Measurements from ENCODE around the gene CC2D1A.

DNA sequence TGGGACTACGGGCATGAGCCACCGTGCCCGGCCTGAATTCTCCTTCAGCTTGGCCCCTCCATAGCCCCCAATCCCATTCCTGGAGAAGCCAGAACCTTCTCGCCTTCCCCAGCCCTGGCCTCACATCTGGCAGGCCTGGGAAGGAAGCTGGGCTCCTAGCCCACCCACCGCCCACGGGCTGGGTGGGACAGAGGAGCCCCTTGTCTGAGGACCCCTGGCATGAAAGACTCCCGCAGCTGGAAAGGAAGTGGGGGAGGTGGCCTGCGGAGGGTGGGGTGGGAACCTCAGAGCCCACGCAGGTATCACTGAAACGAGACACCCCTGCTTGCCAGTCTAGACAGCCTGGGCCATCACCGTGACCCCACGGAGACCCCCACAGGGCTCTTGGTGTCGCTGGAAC lies 36.7 kb upstream of the CC2D1A start:
- TF ChIP-seq POLR2AphosphoS5 (IDR thresholded peaks at IDR 0.05; ENCODE audit: low read depth, low read length) (no peak), TAF1 (IDR thresholded peaks at IDR 0.05; ENCODE audit: low read depth, low read length) (no peak), PAX5 (IDR thresholded peaks at IDR 0.05; ENCODE audit: insufficient read depth, low read length, severe bottlenecking) (no peak), POU2F2 (IDR thresholded peaks at IDR 0.05; ENCODE audit: low read depth, low read length) (no peak), POLR2A (IDR thresholded peaks at IDR 0.05; ENCODE audit: low read depth, low read length) (no peak), SPI1 (IDR thresholded peaks at IDR 0.05; ENCODE audit: low read depth, low read length) (no peak)
